Right lobe of liver (tissue), 6 donors: ENCODE results near the gene C15orf61. TPM values are rescaled to one million over a fixed set of nuclear protein-coding genes. Genes with fewer than 3 reads are reported as not detected.

Source experiments
- ATAC-seq, 4 donors: fragments of 200-7000 bp; cut with Tn5 transposase; one replicate each; pipeline ENCODE4 v1.9.1; 2020; ENCODE audit warnings: mild to moderate bottlenecking in 4 of 4, moderate library complexity in 4 of 4
- DNase-seq, 3 donors: peaks; one replicate each; pipeline ENCODE4 v3.0.0-alpha.2; 2020
- H3K27ac ChIP-seq, 3 donors: fragments of 200-600 bp; one replicate each; pipeline ENCODE4 v1.8.0; 2022
- H3K27me3 ChIP-seq, 2 donors: fragments of 200-600 bp; one replicate each; pipeline ENCODE4 v1.8.0; 2022
- H3K36me3 ChIP-seq, 4 donors: fragments of 200-600 bp; sonication (generic) in 1 of 4; one replicate each; pipeline versions ENCODE4 v1.5.1 to v1.8.0; 2017 to 2022; ENCODE audit warnings: control low read depth in 1 of 4
- H3K4me1 ChIP-seq, 4 donors: fragments of 200-600 bp; sonication (generic) in 1 of 4; one replicate each; pipeline versions ENCODE4 v1.5.1 to v1.8.0; 2017 to 2022; ENCODE audit warnings: control low read depth in 1 of 4
- H3K4me3 ChIP-seq, 3 donors: fragments of 200-600 bp; one replicate each; pipeline ENCODE4 v1.8.0; 2022
- H3K9me3 ChIP-seq, 4 donors: fragments of 200-600 bp; sonication (generic) in 1 of 4; one replicate each; pipeline versions ENCODE4 v1.5.1 to v1.8.0; 2017 to 2022; ENCODE audit warnings: control low read depth in 1 of 4
- CTCF ChIP-seq, 4 donors: fragments of 200-600 bp in 3 of 4; fragments of 450-650 bp in 1 of 4; IDR thresholded peaks; one replicate each; pipeline versions ENCODE4 v1.5.1 to v1.8.0; 2016 to 2022; ENCODE audit warnings: antibody characterized with exemption in 4 of 4, mild to moderate bottlenecking in 2 of 4
- POLR2A ChIP-seq: fragments of 450-650 bp; IDR thresholded peaks from one replicate; pipeline ENCODE4 v1.6.1; 2017; ENCODE audit warnings: antibody characterized with exemption, mild to moderate bottlenecking
- WGBS: methylation state at CpG from one replicate; pipeline ENCODE4 v1.1.6; 2018; ENCODE audit warnings: low coverage, low lambda C conversion rate; ENCODE audit not compliant: insufficient coverage; ENCODE audit errors: missing lambda C conversion rate; 5-methylcytosine and 5-hydroxymethylcytosine counted together
- intact Hi-C, 2 donors: fragments of 100-400 bp; cut with DNase I; formaldehyde crosslinking; loops; one replicate each; pipeline versions ENCODE4 v1.11.2 to v1.14.1; 2022
- total RNA-seq, 6 experiments: library from RNA; depleted of rRNA in 2 of 6; stranded (reverse); fragments of >200 nt in 2 of 6; fragmentation: NEBNext Ultra II Directional in 3 of 6; extraction: Animal tissue kit (Norgen Biotek cat#: 25700) in 3 of 6; gene quantifications; one replicate each; pipeline versions ENCODE4 v1.1.0 to v1.2.4, GENCODE V29; 2016 to 2023
- donor health status: DM: no; HTN: yes; CAD: no.
- donor health status: DM: no; HTN: no; CAD: no.
- donor health status: DM: no; HTN: no; CAD: no.
- donor health status: DM: no; HTN: yes; CAD: no.
- donor health status: DM: no; HTN: yes; CAD: no.

The C15orf61 gene
- total RNA-seq, 6 experiments from 2014 or later, result 1.4 to 3.0 (median 2.3) TPM

- Histone ChIP-seq H3K27ac (no peak overlapping the region), H3K36me3 (no peaks in the 10 kb centered on the region), H3K27me3 (no peaks in the 10 kb centered on the region), H3K9me3 (no peaks in the 10 kb centered on the region), H3K4me3 (no peak overlapping the region), H3K4me1 (no peaks in the 10 kb centered on the region)
- ATAC-seq (no peak), DNase-seq (no peak)
- no peak for TF ChIP-seq CTCF (IDR thresholded peaks at IDR 0.05)
- no peak for TF ChIP-seq POLR2A
- intact Hi-C loops, result no loop called here
- 98% methylated on average over 3 of the region's 4 CpGs for WGBS
Observed at GRCh38 chr15:67578020-67578600, 57.2 kb downstream of the C15orf61 start.

GRCh38 chr15:67579164-67579563 lies 58.2 kb downstream of the C15orf61 start:
- Histone ChIP-seq H3K27ac (no peak overlapping the region), H3K4me3 (no peak overlapping the region), H3K9me3 (no peaks in the 10 kb centered on the region), H3K27me3 (no peaks in the 10 kb centered on the region), H3K36me3 (no peaks in the 10 kb centered on the region), H3K4me1 (no peaks in the 10 kb centered on the region)
- intact Hi-C loops, result no loop called here
- WGBS, result 94% methylated on average over 5 of the region's 5 CpGs
- no peak for ATAC-seq
- DNase-seq, result no peak
- TF ChIP-seq POLR2A, result no peak
- no peak for TF ChIP-seq CTCF (IDR thresholded peaks at IDR 0.05)

Other genes with a start within 250 kb of the C15orf61 start
- gene MAP2K5, start 21.6 kb downstream of the C15orf61 start, total RNA-seq, result 10 to 100 TPM in 1 of 6 experiments, 1 to 10 TPM in 5; 5.0 to 11.6 (median 8.8) TPM